K562 (cell line): Measurements from ENCODE around the gene ACTN1. TPM values are rescaled to one million over a fixed set of nuclear protein-coding genes. Genes with fewer than 3 reads are reported as not detected.

Source experiments
- ATAC-seq: fragments of 200-7000 bp; cut with Tn5 transposase; 3 replicates; pipeline ENCODE4 v1.9.1; 2020; ENCODE audit warnings: moderate library complexity
- BruUV-seq: library from RNA; stranded (reverse); fragments of 400-500 nt; replicated peaks from 2 replicates; lab custom pipeline; 2021; lab: Mats Ljungman, UMichigan
- CTCF ChIA-PET: fragments of 300-600 bp; formaldehyde crosslinking; extraction: SDS; loops from one replicate; lab custom pipeline; 2021; ENCODE audit warnings: low intra/inter-chr PET ratio; lab: Yijun Ruan, JAX
- POLR2A ChIA-PET: fragments of 300-600, 350-650 bp; sonication (Branson Sonifier 250); formaldehyde crosslinking; extraction: SDS; loops from one replicate; lab custom pipeline; 2021; ENCODE audit warnings: antibody characterized with exemption, inconsistent platforms; lab: Yijun Ruan, JAX
- DNase-seq, 4 experiments: peaks; one replicate each; pipeline versions ENCODE4 v3.0.0 to v3.0.0-alpha.2; 2011 to 2018; ENCODE audit warnings: low spot score in 3 of 4, mixed read lengths in 3 of 4; ENCODE audit errors: extremely low read depth in 1 of 4
- FAIRE-seq: peaks from 2 replicates; lab custom pipeline; 2011; peaks lifted over from hg19 to GRCh38; lab: Jason Lieb, UNC
- H2AFZ ChIP-seq: 2 replicates; pipeline ENCODE4 v1.6.0; 2011; ENCODE audit warnings: low read depth, low read length, control low read depth, inconsistent platforms
- H3K27ac ChIP-seq: fragments of 200-600 bp; 3 replicates; pipeline ENCODE4 v1.8.0; 2011; ENCODE audit warnings: low read depth, mild to moderate bottlenecking, control low read depth, inconsistent platforms, low read length, moderate library complexity, mixed read lengths; ENCODE audit errors: extremely low read depth
- H3K27me3 ChIP-seq, 2 experiments: fragments of 300-600 bp in 1 of 2; 2 replicates in 1 of 2; 3 replicates in 1 of 2; pipeline versions ENCODE4 v1.6.0 to v1.8.0; 2011; ENCODE audit warnings: inconsistent platforms in 2 of 2, low read length in 2 of 2, mild to moderate bottlenecking in 1 of 2, mixed read lengths in 1 of 2, moderate library complexity in 1 of 2; ENCODE audit not compliant: control insufficient read depth in 2 of 2, insufficient read depth in 2 of 2
- H3K36me3 ChIP-seq: fragments of 300-600 bp; 3 replicates; pipeline ENCODE4 v1.8.0; 2011; ENCODE audit warnings: mild to moderate bottlenecking, low read length, inconsistent platforms; ENCODE audit not compliant: control insufficient read depth, insufficient read depth
- H3K4me1 ChIP-seq, 2 experiments: fragments of 200-600 bp in 1 of 2; replicated peaks in 1 of 2; 2 replicates in 1 of 2; 3 replicates in 1 of 2; pipeline versions ENCODE4 v1.5.1 to v1.8.0; 2011; ENCODE audit warnings: inconsistent platforms in 2 of 2, low read length in 2 of 2, mild to moderate bottlenecking in 1 of 2, mixed read lengths in 1 of 2, moderate library complexity in 1 of 2; ENCODE audit not compliant: control insufficient read depth in 2 of 2, insufficient read depth in 2 of 2
- H3K4me2 ChIP-seq: 2 replicates; pipeline ENCODE4 v1.6.1; 2011; ENCODE audit warnings: low read length, control low read depth, inconsistent platforms, mixed read lengths; ENCODE audit not compliant: insufficient read depth
- H3K4me3 ChIP-seq: fragments of 200-600 bp; sonication (generic), shearing (Covaris generic); 2 replicates; pipeline ENCODE4 v1.5.1; 2016; ENCODE audit warnings: control low read depth, inconsistent platforms
- H3K79me2 ChIP-seq: fragments of 200-600 bp; 3 replicates; pipeline ENCODE4 v1.8.0; 2011; ENCODE audit warnings: low read length, inconsistent platforms; ENCODE audit not compliant: control insufficient read depth, insufficient read depth
- H3K9ac ChIP-seq, 2 experiments: 2 replicates each; pipeline versions ENCODE4 v1.6.0 to v1.6.1; 2011; ENCODE audit warnings: low read depth in 2 of 2, low read length in 2 of 2, control low read depth in 1 of 2, inconsistent platforms in 1 of 2, mild to moderate bottlenecking in 1 of 2, mixed read lengths in 1 of 2; ENCODE audit not compliant: insufficient read depth in 1 of 2
- H3K9me1 ChIP-seq: one replicate; pipeline ENCODE4 v1.6.0; 2011; ENCODE audit warnings: inconsistent platforms, mild to moderate bottlenecking, low read length, moderate library complexity; ENCODE audit not compliant: control insufficient read depth, insufficient read depth
- H3K9me3 ChIP-seq: replicated peaks from 2 replicates; pipeline ENCODE4 v1.5.1; 2011; ENCODE audit warnings: low read depth, low read length, inconsistent platforms; ENCODE audit not compliant: control insufficient read depth, insufficient read depth
- H4K20me1 ChIP-seq: replicated peaks from 2 replicates; pipeline ENCODE4 v1.6.1; 2011; ENCODE audit warnings: low read length, inconsistent platforms, mixed read lengths; ENCODE audit not compliant: control insufficient read depth, insufficient read depth
- ARID2 ChIP-seq: fragments of 450-650 bp; IDR thresholded peaks from 2 replicates; pipeline ENCODE4 v1.6.1; 2017; ENCODE audit warnings: antibody characterized with exemption, mild to moderate bottlenecking
- ATF2 ChIP-seq: sonication (generic); formaldehyde crosslinking; IDR thresholded peaks from 2 replicates; pipeline ENCODE4 v1.8.1; 2022; ENCODE audit warnings: missing genetic modification reagents
- CGGBP1 ChIP-seq: fragments of 250-450 bp; sonication (Bioruptor Pico); IDR thresholded peaks from 2 replicates; pipeline ENCODE4 v1.9.0; 2021; ENCODE audit warnings: mild to moderate bottlenecking
- COPS2 ChIP-seq: fragments of 450-650 bp; conservative IDR thresholded peaks from 2 replicates; pipeline ENCODE4 v1.6.1; 2016; ENCODE audit warnings: mild to moderate bottlenecking, moderate library complexity
- HMG20A ChIP-seq: fragments of 450-650 bp; formaldehyde crosslinking; conservative IDR thresholded peaks from 2 replicates; pipeline ENCODE4 v1.4.0; 2020; ENCODE audit warnings: mild to moderate bottlenecking, mixed read lengths
- PHTF2 ChIP-seq: fragments of 250-450 bp; sonication (Bioruptor Pico); IDR thresholded peaks from 2 replicates; pipeline ENCODE4 v1.5.0; 2021; ENCODE audit warnings: mild to moderate bottlenecking
- PRDM10 ChIP-seq: fragments of 450-650 bp; IDR thresholded peaks from 2 replicates; pipeline ENCODE4 v1.6.1; 2018; ENCODE audit not compliant: partially characterized antibody
- RBM39 ChIP-seq: fragments of 200-400 bp; formaldehyde crosslinking; optimal IDR thresholded peaks from 2 replicates; pipeline ENCODE3; 2018; ENCODE audit warnings: low read depth, low read length
- SMAD4 ChIP-seq: fragments of 250-450 bp; sonication (Bioruptor Pico); conservative IDR thresholded peaks from 2 replicates; pipeline ENCODE4 v1.8.0; 2021; ENCODE audit warnings: inconsistent platforms, mild to moderate bottlenecking, moderate library complexity
- TCF3 ChIP-seq: sonication (generic); formaldehyde crosslinking; IDR thresholded peaks from 2 replicates; pipeline ENCODE4 v1.4.0; 2020; ENCODE audit warnings: mild to moderate bottlenecking, missing genetic modification reagents
- TFAM ChIP-seq: fragments of 250-450 bp; sonication (Bioruptor Pico); conservative IDR thresholded peaks from 2 replicates; pipeline ENCODE4 v1.5.0; 2021; ENCODE audit warnings: mild to moderate bottlenecking, moderate library complexity
- ZFX ChIP-seq: sonication (generic); formaldehyde crosslinking; IDR thresholded peaks from 2 replicates; pipeline ENCODE4 v1.8.0; 2022; ENCODE audit warnings: mild to moderate bottlenecking, missing genetic modification reagents, moderate library complexity
- ZNF124 ChIP-seq: sonication (generic); formaldehyde crosslinking; IDR thresholded peaks from 2 replicates; pipeline ENCODE4 v1.8.1; 2022; ENCODE audit warnings: missing genetic modification reagents
- ZNF77 ChIP-seq: fragments of 250-450 bp; sonication (Bioruptor Pico); IDR thresholded peaks from 2 replicates; pipeline ENCODE4 v1.5.0; 2020
- WGBS: fragments of 100-300 bp; shearing (Covaris generic); methylation state at CpG from one replicate; pipeline ENCODE4 v1.1.6; 2016; ENCODE audit warnings: low coverage, mixed read lengths; ENCODE audit not compliant: insufficient coverage; ENCODE audit errors: missing lambda C conversion rate; 5-methylcytosine and 5-hydroxymethylcytosine counted together
- in situ Hi-C: fragments of 300-500 bp; cut with MboI; formaldehyde crosslinking; loops from 4 replicates; pipeline ENCODE4 v1.15.0; 2018; ENCODE audit warnings: inconsistent platforms, mixed read lengths
- intact Hi-C: fragments of 100-400 bp; cut with micrococcal nuclease; formaldehyde crosslinking; loops from 2 replicates; pipeline ENCODE4 v1.14.2; 2022
- polyA plus RNA-seq, 8 experiments: library from polyadenylated mRNA; depleted of rRNA in 4 of 8; stranded (reverse) in 5 of 8; unstranded in 3 of 8; fragments of >200 nt; fragmentation: Nextera tagmentation in 2 of 8; fragmentation: Illumina TruSeq in 1 of 8; extraction: Ambion mirVana in 2 of 8; extraction: Trizol in 1 of 8; gene quantifications; 2 replicates each; pipeline versions ENCODE4 v1.2.1 to v1.2.3, GENCODE V29; 2011 to 2014; ENCODE audit warnings: inconsistent platforms in 1 of 8, missing spikeins in 1 of 8
- total RNA-seq, 7 experiments: library from RNA; depleted of rRNA in 6 of 7; stranded (reverse); fragments of >200 nt in 6 of 7; fragmentation: Illumina TruSeq in 2 of 7; extraction: Trizol in 2 of 7; gene quantifications; 2 replicates each; pipeline versions ENCODE4 v1.2.1 to v1.2.3, GENCODE V29; 2011 to 2021; ENCODE audit warnings: low replicate concordance in 1 of 7

The ACTN1 gene
- total and polyA plus RNA-seq, 9 of the 15 experiments (the other 6 are each of a cell fraction or from before 2014, with no cell fraction given): 2.2 to 67.7 (median 34.5) TPM

- CTCF ChIA-PET: no interaction called here
- intact Hi-C loops: no loop called here
- Histone ChIP-seq H3K4me3 (no peak overlapping the region), H4K20me1 (no peaks in the 10 kb centered on the region), H3K4me1 (peaks cover 3 to 4% of the 10 kb centered on the region in 2 experiments; a peak in 3 of 5 replicates), H3K9ac (no peak overlapping the region), H3K27ac (no peak overlapping the region), H2AFZ (no peak overlapping the region), H3K9me1 (no peaks in the 10 kb centered on the region), H3K9me3 (0 out of 2 replicates have a peak, but pooled peaks cover 1% of the 10 kb centered on the region), H3K79me2 (no peaks in the 10 kb centered on the region), H3K27me3 (no peaks in the 10 kb centered on the region), H3K36me3 (no peaks in the 10 kb centered on the region), H3K4me2 (no peak overlapping the region)
- FAIRE-seq: no peak
- BruUV-seq: no TSS peak
- in situ Hi-C loops: no loop called here
- ATAC-seq: no peak
- 20% methylated on average over 3 of the region's 3 CpGs for WGBS
- DNase-seq: no peak
- POLR2A ChIA-PET: interaction anchor here (0.7 to 0.8 kb wide), 2 partner anchors 11 to 23 kb away, joined by 3 read pairs; no protein-coding TSS in a partner anchor
- TF ChIP-seq HMG20A (no peak), ZNF77 (CRISPR knock-in tag) (no peak), CGGBP1 (CRISPR knock-in tag) (no peak), ZFX (CRISPR knock-in tag) (no peak), ARID2 (no peak), PHTF2 (no peak), ZNF124 (CRISPR knock-in tag) (no peak), COPS2 (no peak), PRDM10 (no peak), ATF2 (CRISPR knock-in tag) (no peak), SMAD4 (no peak), TFAM (CRISPR knock-in tag) (no peak), RBM39 (no peak), TCF3 (CRISPR knock-in tag) (no peak)
Measured at GRCh38 chr14:68849416-68849815, 129.7 kb downstream of the ACTN1 start.
